Fibroblast of mammary gland (primary cell): ENCODE measurements around the gene CDHR4.

Experiments used
- DNase-seq: peaks from one replicate; pipeline ENCODE4 v3.0.0-alpha.2; 2010; ENCODE audit warnings: low read depth
- H3K4me3 ChIP-seq: 2 replicates; pipeline ENCODE4 v1.5.1; 2011; ENCODE audit warnings: low read depth, mild to moderate bottlenecking, low read length, moderate library complexity; ENCODE audit not compliant: control insufficient read depth
- TF ChIP-seq, protein P1 (sequence below): conservative IDR thresholded peaks from 2 replicates; pipeline ENCODE4 v1.5.1; 2011; ENCODE audit warnings: low read depth, low read length, inconsistent platforms; ENCODE audit not compliant: control insufficient read depth, insufficient read depth

The CDHR4 gene

DNA sequence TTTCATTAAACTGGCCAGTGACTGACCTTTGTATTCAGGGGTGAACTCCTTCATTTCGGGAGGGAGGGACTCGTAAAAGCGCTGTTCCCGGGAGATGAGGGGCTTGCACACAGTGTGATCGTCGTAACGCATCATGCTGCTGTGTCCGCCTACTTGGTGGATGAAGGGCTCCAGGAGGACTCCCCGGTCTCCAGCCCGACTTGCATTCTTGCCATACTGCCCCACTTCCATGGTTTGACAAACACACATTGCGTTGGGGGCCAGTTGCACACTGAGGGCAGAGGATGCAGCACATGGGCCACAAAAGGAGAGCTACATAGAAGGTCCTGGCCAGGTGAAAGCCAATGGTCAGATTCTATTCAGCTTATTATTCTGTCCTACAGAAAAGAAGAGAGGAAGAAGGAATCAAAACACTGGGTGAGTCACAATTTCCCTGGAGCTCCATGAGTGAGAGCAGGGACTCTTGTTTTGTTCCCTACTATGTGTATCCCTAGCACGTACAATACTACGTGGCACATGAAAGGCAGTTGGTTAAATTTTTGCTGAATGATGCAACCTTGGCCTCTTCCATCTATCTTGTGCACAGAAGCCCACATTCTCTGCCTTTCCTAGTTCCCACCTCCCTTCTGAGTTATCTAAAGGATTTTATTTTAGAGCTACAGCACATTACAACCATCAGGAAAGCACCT lies 51.7 kb downstream of the CDHR4 start:
- H3K4me3 ChIP-seq = no peak overlapping the region
- TF ChIP-seq, protein P1, sequence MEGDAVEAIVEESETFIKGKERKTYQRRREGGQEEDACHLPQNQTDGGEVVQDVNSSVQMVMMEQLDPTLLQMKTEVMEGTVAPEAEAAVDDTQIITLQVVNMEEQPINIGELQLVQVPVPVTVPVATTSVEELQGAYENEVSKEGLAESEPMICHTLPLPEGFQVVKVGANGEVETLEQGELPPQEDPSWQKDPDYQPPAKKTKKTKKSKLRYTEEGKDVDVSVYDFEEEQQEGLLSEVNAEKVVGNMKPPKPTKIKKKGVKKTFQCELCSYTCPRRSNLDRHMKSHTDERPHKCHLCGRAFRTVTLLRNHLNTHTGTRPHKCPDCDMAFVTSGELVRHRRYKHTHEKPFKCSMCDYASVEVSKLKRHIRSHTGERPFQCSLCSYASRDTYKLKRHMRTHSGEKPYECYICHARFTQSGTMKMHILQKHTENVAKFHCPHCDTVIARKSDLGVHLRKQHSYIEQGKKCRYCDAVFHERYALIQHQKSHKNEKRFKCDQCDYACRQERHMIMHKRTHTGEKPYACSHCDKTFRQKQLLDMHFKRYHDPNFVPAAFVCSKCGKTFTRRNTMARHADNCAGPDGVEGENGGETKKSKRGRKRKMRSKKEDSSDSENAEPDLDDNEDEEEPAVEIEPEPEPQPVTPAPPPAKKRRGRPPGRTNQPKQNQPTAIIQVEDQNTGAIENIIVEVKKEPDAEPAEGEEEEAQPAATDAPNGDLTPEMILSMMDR = no peak
- peak; percentile 77 for DNase-seq

DNA sequence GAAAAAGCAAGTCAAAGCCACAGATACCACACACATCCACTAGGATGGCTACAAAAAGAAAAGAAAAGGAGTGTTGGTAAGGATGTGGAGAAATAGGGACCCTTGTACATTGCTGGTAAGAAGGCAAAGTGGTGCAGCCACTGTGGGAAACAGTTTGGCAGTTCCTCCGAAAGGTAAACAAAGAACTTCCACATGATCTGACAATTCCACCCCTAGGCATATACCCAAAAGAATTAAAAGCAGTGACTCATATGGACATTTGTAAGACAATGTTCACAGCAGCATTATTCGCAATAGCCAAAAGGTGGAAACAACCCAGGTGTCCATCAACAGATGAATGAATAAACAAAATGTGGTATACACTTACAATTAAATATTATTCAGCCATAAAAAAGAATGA lies 53.7 kb downstream of the CDHR4 start:
- TF ChIP-seq, protein P1 = no peak
- DNase-seq = peak; percentile 57

More for the DNA sequence above, 53.7 kb downstream of the CDHR4 start:
- H3K4me3 ChIP-seq = no peak overlapping the region
